ENCODE measurements around the gene FAM89B.

The FAM89B gene

GRCh38 chr11:65583589-65583988 is 11.3 kb downstream of the FAM89B start:
- no peak overlapping the region for H3K9ac ChIP-seq (ENCODE audit: low read length)
- no peak overlapping the region for H4K12ac ChIP-seq (ENCODE audit: low read depth, low read length)
- H2BK12ac ChIP-seq (ENCODE audit: low read length) = no peak overlapping the region
- no peak overlapping the region for H3K18ac ChIP-seq (ENCODE audit: low read length)
- no peak overlapping the region for H2BK120ac ChIP-seq (ENCODE audit: insufficient read depth, low read length, poor library complexity)
- no peak overlapping the region for H2AK5ac ChIP-seq (ENCODE audit: low read length)
- H3K4me3 ChIP-seq (ENCODE audit: low read depth, low read length) = no peak overlapping the region
- H3K79me2 ChIP-seq (ENCODE audit: control insufficient read depth, insufficient read depth, low read length, poor library complexity) = no peaks in the 10 kb centered on the region
- H3K4me1 ChIP-seq (ENCODE audit: control insufficient read depth in 1 of 2, insufficient read depth in 2 of 2, low read length in 2 of 2) = peaks cover 0 to 3% of the 10 kb centered on the region in 2 experiments
- no peak overlapping the region for H3K27ac ChIP-seq (ENCODE audit: low read depth, low read length)
- no peaks in the 10 kb centered on the region for H3K27me3 ChIP-seq (ENCODE audit: insufficient read depth, low read length)
- H3K79me1 ChIP-seq (ENCODE audit: low read length) = no peaks in the 10 kb centered on the region
- no CpG with 5 or more reads among the region's 10 CpGs for WGBS (ENCODE audit: extremely low coverage, insufficient coverage, insufficient read length)
- no peak overlapping the region for H4K8ac ChIP-seq (ENCODE audit: low read depth, low read length)
- no peak overlapping the region for H3K14ac ChIP-seq (ENCODE audit: low read length)
- H3K4ac ChIP-seq (ENCODE audit: low read depth, low read length) = no peak overlapping the region
- H3K36me3 ChIP-seq (ENCODE audit: control insufficient read depth in 1 of 2, insufficient read depth in 2 of 2, low read length in 2 of 2) = peaks cover 22 to 31% of the 10 kb centered on the region in 2 experiments
- H2AFZ ChIP-seq (ENCODE audit: insufficient read depth, low read length, poor library complexity) = no peak overlapping the region
- no peak overlapping the region for H3K23ac ChIP-seq (ENCODE audit: low read length)
- H4K91ac ChIP-seq (ENCODE audit: low read depth, low read length) = no peak overlapping the region
- no peaks in the 10 kb centered on the region for H3K9me3 ChIP-seq (ENCODE audit: insufficient read depth, low read depth, low read length)
- H2BK5ac ChIP-seq (ENCODE audit: low read depth, low read length, poor library complexity) = no peak overlapping the region
- DNase-seq = no peak
- H3K4me2 ChIP-seq (ENCODE audit: low read length) = no peak overlapping the region

GRCh38 chr11:65584106-65584505 is 11.8 kb downstream of the FAM89B start:
- Histone ChIP-seq H3K9me3 (ENCODE audit: insufficient read depth, low read depth, low read length) (no peaks in the 10 kb centered on the region), H3K4me3 (ENCODE audit: low read depth, low read length) (no peak overlapping the region), H3K27ac (ENCODE audit: low read depth, low read length) (no peak overlapping the region), H3K23ac (ENCODE audit: low read length) (no peak overlapping the region), H3K9ac (ENCODE audit: low read length) (no peak overlapping the region), H3K79me2 (ENCODE audit: control insufficient read depth, insufficient read depth, low read length, poor library complexity) (no peaks in the 10 kb centered on the region), H3K4me2 (ENCODE audit: low read length) (no peak overlapping the region), H4K12ac (ENCODE audit: low read depth, low read length) (no peak overlapping the region), H3K14ac (ENCODE audit: low read length) (no peak overlapping the region), H3K79me1 (ENCODE audit: low read length) (no peaks in the 10 kb centered on the region), H2BK5ac (ENCODE audit: low read depth, low read length, poor library complexity) (no peak overlapping the region), H4K91ac (ENCODE audit: low read depth, low read length) (no peak overlapping the region), H2AK5ac (ENCODE audit: low read length) (no peak overlapping the region), H2AFZ (ENCODE audit: insufficient read depth, low read length, poor library complexity) (no peak overlapping the region), H2BK120ac (ENCODE audit: insufficient read depth, low read length, poor library complexity) (no peak overlapping the region), H3K4me1 (ENCODE audit: control insufficient read depth in 1 of 2, insufficient read depth in 2 of 2, low read length in 2 of 2) (peaks cover 0 to 3% of the 10 kb centered on the region in 2 experiments), H3K18ac (ENCODE audit: low read length) (no peak overlapping the region), H2BK12ac (ENCODE audit: low read length) (no peak overlapping the region), H3K27me3 (ENCODE audit: insufficient read depth, low read length) (no peaks in the 10 kb centered on the region), H3K4ac (ENCODE audit: low read depth, low read length) (no peak overlapping the region), H4K8ac (ENCODE audit: low read depth, low read length) (no peak overlapping the region), H3K36me3 (ENCODE audit: control insufficient read depth in 1 of 2, insufficient read depth in 2 of 2, low read length in 2 of 2) (peaks cover 22 to 31% of the 10 kb centered on the region in 2 experiments)
- no peak for DNase-seq
- no CpG with 5 or more reads among the region's 8 CpGs for WGBS (ENCODE audit: extremely low coverage, insufficient coverage, insufficient read length)

GRCh38 chr11:65584723-65585171 is 12.4 kb downstream of the FAM89B start:
- Histone ChIP-seq H3K79me2 (ENCODE audit: control insufficient read depth, insufficient read depth, low read length, poor library complexity) (no peaks in the 10 kb centered on the region), H3K4me2 (ENCODE audit: low read length) (no peak overlapping the region), H2AK5ac (ENCODE audit: low read length) (no peak overlapping the region), H3K9me3 (ENCODE audit: insufficient read depth, low read depth, low read length) (peaks cover under 1% of the 10 kb centered on the region), H3K27me3 (ENCODE audit: insufficient read depth, low read length) (no peaks in the 10 kb centered on the region), H4K8ac (ENCODE audit: low read depth, low read length) (no peak overlapping the region), H3K4ac (ENCODE audit: low read depth, low read length) (no peak overlapping the region), H4K91ac (ENCODE audit: low read depth, low read length) (no peak overlapping the region), H2BK120ac (ENCODE audit: insufficient read depth, low read length, poor library complexity) (no peak overlapping the region), H3K79me1 (ENCODE audit: low read length) (no peaks in the 10 kb centered on the region), H3K23ac (ENCODE audit: low read length) (no peak overlapping the region), H2BK5ac (ENCODE audit: low read depth, low read length, poor library complexity) (no peak overlapping the region), H2BK12ac (ENCODE audit: low read length) (no peak overlapping the region), H3K18ac (ENCODE audit: low read length) (no peak overlapping the region), H3K27ac (ENCODE audit: low read depth, low read length) (no peak overlapping the region), H3K4me3 (ENCODE audit: low read depth, low read length) (no peak overlapping the region), H2AFZ (ENCODE audit: insufficient read depth, low read length, poor library complexity) (no peak overlapping the region), H3K4me1 (ENCODE audit: control insufficient read depth in 1 of 2, insufficient read depth in 2 of 2, low read length in 2 of 2) (peaks cover 0 to 3% of the 10 kb centered on the region in 2 experiments), H3K36me3 (ENCODE audit: control insufficient read depth in 1 of 2, insufficient read depth in 2 of 2, low read length in 2 of 2) (peaks cover 19 to 25% of the 10 kb centered on the region in 2 experiments), H4K12ac (ENCODE audit: low read depth, low read length) (no peak overlapping the region), H3K14ac (ENCODE audit: low read length) (no peak overlapping the region), H3K9ac (ENCODE audit: low read length) (no peak overlapping the region)
- no peak for DNase-seq
- WGBS (ENCODE audit: extremely low coverage, insufficient coverage, insufficient read length) = no CpG with 5 or more reads among the region's 46 CpGs

GRCh38 chr11:65585396-65586246 is 13.3 kb downstream of the FAM89B start:
- no peak overlapping the region for H3K14ac ChIP-seq (ENCODE audit: low read length)

More at GRCh38 chr11:65585396-65586246, 13.3 kb downstream of the FAM89B start:
- H3K18ac ChIP-seq (ENCODE audit: low read length) = no peak overlapping the region
- no CpG with 5 or more reads among the region's 51 CpGs for WGBS (ENCODE audit: extremely low coverage, insufficient coverage, insufficient read length)
- no peak overlapping the region for H2AFZ ChIP-seq (ENCODE audit: insufficient read depth, low read length, poor library complexity)
- H3K4me1 ChIP-seq (ENCODE audit: control insufficient read depth in 1 of 2, insufficient read depth in 2 of 2, low read length in 2 of 2) = no peaks in the 10 kb centered on the region
- H3K4me2 ChIP-seq (ENCODE audit: low read length) = no peak overlapping the region
- DNase-seq = no peak
- no peak overlapping the region for H3K4ac ChIP-seq (ENCODE audit: low read depth, low read length)
- H4K91ac ChIP-seq (ENCODE audit: low read depth, low read length) = no peak overlapping the region
- no peak overlapping the region for H2BK120ac ChIP-seq (ENCODE audit: insufficient read depth, low read length, poor library complexity)
- no peaks in the 10 kb centered on the region for H3K27me3 ChIP-seq (ENCODE audit: insufficient read depth, low read length)
- peaks cover 4% of the 10 kb centered on the region for H3K9me3 ChIP-seq (ENCODE audit: insufficient read depth, low read depth, low read length)
- H3K79me2 ChIP-seq (ENCODE audit: control insufficient read depth, insufficient read depth, low read length, poor library complexity) = no peaks in the 10 kb centered on the region
- H3K79me1 ChIP-seq (ENCODE audit: low read length) = no peaks in the 10 kb centered on the region
- H2BK5ac ChIP-seq (ENCODE audit: low read depth, low read length, poor library complexity) = no peak overlapping the region
- no peak overlapping the region for H2BK12ac ChIP-seq (ENCODE audit: low read length)
- no peak overlapping the region for H3K9ac ChIP-seq (ENCODE audit: low read length)
- H3K23ac ChIP-seq (ENCODE audit: low read length) = no peak overlapping the region
- peaks cover 17 to 23% of the 10 kb centered on the region in 2 experiments for H3K36me3 ChIP-seq (ENCODE audit: control insufficient read depth in 1 of 2, insufficient read depth in 2 of 2, low read length in 2 of 2)
- H4K12ac ChIP-seq (ENCODE audit: low read depth, low read length) = no peak overlapping the region
- no peak overlapping the region for H4K8ac ChIP-seq (ENCODE audit: low read depth, low read length)
- no peak overlapping the region for H2AK5ac ChIP-seq (ENCODE audit: low read length)
- no peak overlapping the region for H3K27ac ChIP-seq (ENCODE audit: low read depth, low read length)
- no peak overlapping the region for H3K4me3 ChIP-seq (ENCODE audit: low read depth, low read length)

Data from trophoblast cell (in vitro differentiated cells and primary cell).